Esophagus squamous epithelium (tissue), 5 donors: ENCODE results near the gene IQCF5. TPM values are rescaled to one million over a fixed set of nuclear protein-coding genes. Genes with fewer than 3 reads are reported as not detected.

Experiments
- DNase-seq: peaks from one replicate; lab custom pipeline; 2025; lab: John Stamatoyannopoulos, UW
- H3K27ac ChIP-seq, 4 donors: fragments of 200-600 bp; sonication (generic); one replicate each; pipeline ENCODE4 v1.5.1; 2016 to 2019; ENCODE audit warnings: mild to moderate bottlenecking in 1 of 4
- H3K27me3 ChIP-seq, 4 donors: fragments of 200-600 bp; sonication (generic); 1 replicate in 3 of 4; 2 replicates in 1 of 4; pipeline versions ENCODE4 v1.5.1 to v1.6.0; 2017 to 2021; ENCODE audit warnings: antibody characterized with exemption in 1 of 4
- H3K36me3 ChIP-seq, 3 donors: fragments of 200-600 bp; sonication (generic); one replicate each; pipeline ENCODE4 v1.5.1; 2016 to 2019
- H3K4me1 ChIP-seq, 3 donors: fragments of 200-600 bp; sonication (generic); one replicate each; pipeline ENCODE4 v1.5.1; 2017 to 2019
- H3K4me3 ChIP-seq, 4 donors: fragments of 200-600 bp; sonication (generic); 1 replicate in 3 of 4; 2 replicates in 1 of 4; pipeline ENCODE4 v1.5.1; 2016 to 2019; ENCODE audit warnings: mild to moderate bottlenecking in 2 of 4, moderate library complexity in 1 of 4
- H3K9me3 ChIP-seq, 3 donors: fragments of 200-600 bp; sonication (generic); one replicate each; pipeline ENCODE4 v1.5.1; 2016 to 2019
- CTCF ChIP-seq, 6 experiments: fragments of 450-650 bp in 4 of 6; fragments of 200-600 bp in 2 of 6; sonication (generic) in 2 of 6; IDR thresholded peaks; one replicate each; pipeline ENCODE4 v1.5.1; 2016 to 2019; ENCODE audit warnings: antibody characterized with exemption in 6 of 6, mild to moderate bottlenecking in 4 of 6, moderate library complexity in 4 of 6
- POLR2A ChIP-seq, 4 donors: fragments of 450-650 bp; IDR thresholded peaks; one replicate each; pipeline ENCODE4 v1.6.1; 2017; ENCODE audit warnings: antibody characterized with exemption in 4 of 4, mild to moderate bottlenecking in 4 of 4, moderate library complexity in 3 of 4
- WGBS, 2 donors: methylation state at CpG; one replicate each; pipeline ENCODE4 v1.1.5; 2018; 5-methylcytosine and 5-hydroxymethylcytosine counted together
- intact Hi-C: fragments of 100-400 bp; cut with DNase I; formaldehyde crosslinking; loops from one replicate; pipeline ENCODE4 v1.15.0; 2022
- small RNA-seq, 4 donors: library from RNA; depleted of rRNA; stranded (forward); fragments of <200 nt; gene quantifications; one replicate each; pipeline ENCODE3, GENCODE V24; 2016
- total RNA-seq, 4 donors: library from RNA; depleted of rRNA; stranded (reverse); fragments of >200 nt; gene quantifications; one replicate each; pipeline ENCODE4 v1.1.0, GENCODE V29; 2016
- donor health status: DM: yes; HTN: yes; CAD: no.

Gene IQCF5
- total RNA-seq, 4 donors from 2014 or later = not detected

GRCh38 chr3:51830836-51831385, 44.5 kb downstream of the IQCF5 start:
- 46 to 48% methylated on average over 3 to 4 of the region's 4 CpGs for WGBS, 2 donors
- intact Hi-C loops = no loop called here
- no peak overlapping the region for H3K4me3 ChIP-seq
- H3K27ac ChIP-seq = no peak overlapping the region
- H3K36me3 ChIP-seq = no peaks in the 10 kb centered on the region
- DNase-seq = no peak
- H3K4me1 ChIP-seq = no peaks in the 10 kb centered on the region
- peaks cover 0 to 14% (median 0%) of the 10 kb centered on the region in 4 donors for H3K27me3 ChIP-seq
- peaks cover 0 to 16% (median 13%) of the 10 kb centered on the region in 3 donors for H3K9me3 ChIP-seq
- no peak for TF ChIP-seq CTCF (IDR thresholded peaks at IDR 0.05)
- TF ChIP-seq POLR2A (IDR thresholded peaks at IDR 0.05) = no peak

GRCh38 chr3:51830345-51830744, 45.1 kb downstream of the IQCF5 start:
- no peak overlapping the region for H3K27ac ChIP-seq
- 80 to 95% methylated on average over 4 to 13 of the region's 13 CpGs for WGBS, 2 donors
- no peak for TF ChIP-seq POLR2A (IDR thresholded peaks at IDR 0.05)
- H3K36me3 ChIP-seq = no peaks in the 10 kb centered on the region
- no peak overlapping the region for H3K4me3 ChIP-seq
- peaks cover 0 to 16% (median 13%) of the 10 kb centered on the region in 3 donors for H3K9me3 ChIP-seq
- peaks cover 0 to 14% (median 0%) of the 10 kb centered on the region in 4 donors for H3K27me3 ChIP-seq
- H3K4me1 ChIP-seq = no peaks in the 10 kb centered on the region
- intact Hi-C loops = no loop called here
- DNase-seq = no peak

GRCh38 chr3:51828297-51828696, 47.1 kb downstream of the IQCF5 start:
- WGBS, 2 donors = 60 to 71% methylated on average over 1 of the region's 1 CpG
- DNase-seq = no peak
- Histone ChIP-seq H3K27ac (no peak overlapping the region), H3K9me3 (peaks cover 0 to 16% (median 13%) of the 10 kb centered on the region in 3 donors), H3K27me3 (peaks cover 0 to 19% (median 0%) of the 10 kb centered on the region in 4 donors), H3K4me1 (no peaks in the 10 kb centered on the region), H3K4me3 (no peak overlapping the region), H3K36me3 (no peaks in the 10 kb centered on the region)
- intact Hi-C loops = no loop called here
- TF ChIP-seq POLR2A (IDR thresholded peaks at IDR 0.05) = no peak
- no peak for TF ChIP-seq CTCF (IDR thresholded peaks at IDR 0.05)

Small RNA genes within 50 kb of the gene (small RNA-seq; reads per million reads assigned to genes)
- 0 to 0.15 (median 0.07) reads per million in 4 donors for gene RN7SL504P

Other genes with a start within 250 kb of the IQCF5 start
- gene TEX264, start 204.3 kb downstream of the IQCF5 start, total RNA-seq = 10 to 100 TPM; 39.9 to 65.0 (median 57.3) TPM
- gene GRM2, start 168.5 kb downstream of the IQCF5 start, total RNA-seq = under 1 TPM in 3 of 4 donors, not detected in 1; 0.04 to 0.57 (median 0.53) TPM
- gene IQCF6, start 96.4 kb downstream of the IQCF5 start, total RNA-seq = not detected
- gene IQCF2, start 14.0 kb downstream of the IQCF5 start, total RNA-seq = not detected
- not detected for gene IQCF1, start 27.8 kb upstream of the IQCF5 start, total RNA-seq
- 10 to 100 TPM; 11.1 to 30.3 (median 21.3) TPM for gene RRP9, start 66.3 kb upstream of the IQCF5 start, total RNA-seq
- gene PARP3, start 66.8 kb upstream of the IQCF5 start, total RNA-seq = 10 to 100 TPM in 2 of 4 donors, 1 to 10 TPM in 2; 7.3 to 33.0 (median 14.2) TPM
- under 1 TPM in 2 of 4 donors, not detected in 2; 0.09 to 0.38 TPM for gene GPR62, start 79.8 kb upstream of the IQCF5 start, total RNA-seq
- 10 to 100 TPM; 13.0 to 47.3 (median 19.5) TPM for gene PCBP4, start 91.9 kb upstream of the IQCF5 start, total RNA-seq
- 10 to 100 TPM; 29.6 to 54.4 (median 33.4) TPM for gene ABHD14B, start 98.4 kb upstream of the IQCF5 start, total RNA-seq
- gene ABHD14A, start 99.5 kb upstream of the IQCF5 start, total RNA-seq = 10 to 100 TPM in 2 of 4 donors, 1 to 10 TPM in 2; 4.3 to 14.2 (median 9.4) TPM
- 10 to 100 TPM; 20.2 to 42.7 (median 33.6) TPM for gene ACY1, start 107.9 kb upstream of the IQCF5 start, total RNA-seq
- 1,000 to 10,000 TPM; 1,191 to 2,826 (median 1,725) TPM for gene RPL29, start 120.3 kb upstream of the IQCF5 start, total RNA-seq
- 100 to 1,000 TPM in 1 of 4 donors, 10 to 100 TPM in 3; 49.3 to 105 (median 62.1) TPM for gene DUSP7, start 181.0 kb upstream of the IQCF5 start, total RNA-seq